ENCODE results near the gene HDAC4.

HDAC4 gene

DNA sequence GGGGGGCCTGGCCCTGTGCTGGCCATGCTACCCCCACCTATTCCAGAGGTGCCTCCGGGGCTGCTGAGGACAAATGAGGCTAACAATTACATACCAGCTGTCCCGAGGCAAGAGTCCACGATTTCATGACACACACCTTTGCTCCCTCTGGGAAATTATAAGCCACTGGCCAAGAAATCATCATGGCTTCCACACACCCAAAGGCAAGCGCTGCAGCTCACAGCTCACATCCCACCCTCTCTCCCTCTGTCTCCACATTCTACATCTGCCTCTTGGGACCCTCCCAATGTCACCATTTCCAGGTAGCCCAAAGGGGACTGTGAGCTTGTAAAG, 134.4 kb downstream of the HDAC4 start:
- DNase-seq (ENCODE audit: low read depth in 2 of 2), result no peak

DNA sequence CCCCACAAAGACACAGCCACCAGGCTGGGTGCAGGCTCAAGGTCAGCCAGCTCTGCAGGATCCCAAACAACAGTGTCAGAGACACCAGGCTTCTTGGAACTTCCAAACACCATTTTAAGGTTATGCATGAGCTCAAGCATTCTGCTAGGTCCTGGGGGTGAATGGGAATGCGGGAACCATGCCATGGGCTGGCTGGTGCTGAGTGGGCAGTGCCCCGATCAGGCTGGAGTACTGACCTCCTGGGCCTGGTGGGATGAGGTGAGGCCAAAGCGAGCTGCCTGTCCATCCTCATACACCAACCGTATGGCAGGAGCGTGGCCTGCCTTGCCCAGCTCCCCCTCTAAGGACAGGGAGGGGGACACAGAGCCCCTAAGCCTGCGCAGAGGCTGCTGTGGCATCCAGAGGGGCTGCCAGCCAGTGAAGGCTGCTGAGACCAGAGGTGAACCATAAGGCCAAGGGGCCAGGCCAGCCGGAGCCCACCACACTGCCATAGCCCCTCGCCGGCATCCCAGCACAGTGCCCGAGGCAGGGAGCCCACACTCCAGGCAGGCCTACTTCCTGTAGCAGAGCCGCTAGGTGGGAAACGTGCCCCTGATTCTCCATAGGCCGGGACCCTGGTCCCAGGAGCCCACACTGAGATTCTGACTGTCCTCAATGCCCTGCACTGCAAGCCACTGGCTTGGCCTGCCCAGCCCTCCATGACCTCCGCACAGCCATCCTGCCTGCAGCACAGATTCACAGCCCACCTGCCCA, 135.0 kb downstream of the HDAC4 start:
- no peak for DNase-seq (ENCODE audit: low read depth in 2 of 2)

DNA sequence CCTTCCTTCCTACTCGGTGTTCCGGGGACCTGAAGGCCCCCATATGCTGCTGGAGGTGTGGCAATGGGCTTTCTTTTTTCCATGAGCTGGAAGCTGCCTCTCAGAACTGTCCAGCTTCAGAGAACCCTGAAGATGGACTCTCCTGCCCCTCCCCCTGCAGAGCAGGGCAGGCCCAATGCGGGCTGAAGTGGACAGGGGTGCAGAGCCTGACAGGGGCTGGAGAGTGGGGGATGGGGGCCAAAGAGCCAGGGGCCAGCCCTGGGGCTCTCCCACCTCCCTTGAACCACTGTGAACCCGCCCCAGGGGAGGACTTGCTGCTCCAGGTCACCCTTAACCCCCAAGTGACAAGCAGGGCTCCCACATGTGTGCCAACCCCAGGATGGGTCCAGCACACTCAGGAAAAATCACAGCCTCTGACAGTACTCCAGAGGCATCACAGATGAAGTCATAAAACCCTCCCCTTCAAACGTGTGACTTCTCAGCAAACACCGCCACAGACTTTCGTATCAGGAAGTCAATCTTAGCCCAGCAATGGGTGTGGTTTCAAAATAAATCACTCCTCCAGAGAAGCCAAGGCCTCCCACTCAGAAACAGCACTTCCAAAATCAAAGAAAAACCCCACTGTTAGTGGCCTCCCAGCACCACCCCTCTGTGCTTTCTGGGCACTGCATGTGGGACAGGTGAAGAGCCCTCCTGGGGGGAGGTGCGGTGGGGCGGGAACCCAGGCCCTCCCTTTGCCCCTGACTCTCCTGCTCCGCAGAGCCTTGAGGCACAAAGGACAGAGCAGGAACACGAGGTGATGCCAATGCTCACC, 135.8 kb downstream of the HDAC4 start:
- peak in 1 of 2 donors; percentile 46 for DNase-seq (ENCODE audit: low read depth in 2 of 2)

DNA sequence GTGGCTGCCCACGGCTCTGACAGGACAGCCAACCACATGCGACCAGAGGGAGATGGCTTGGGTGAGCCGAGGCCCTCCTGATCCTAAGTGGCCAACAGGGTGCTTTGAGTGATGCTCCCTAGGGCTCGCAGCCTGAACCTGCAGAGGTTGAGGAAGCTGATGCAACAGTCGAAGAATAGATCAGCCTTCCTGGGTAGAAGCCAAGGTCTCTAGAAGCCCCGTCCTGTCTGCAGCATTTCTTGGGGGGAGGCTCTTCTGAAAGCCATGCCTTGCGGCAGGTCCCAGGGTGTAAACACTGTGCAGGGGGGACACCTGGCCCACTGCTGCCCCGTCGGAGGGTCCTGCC, 136.4 kb downstream of the HDAC4 start:
- no peak for DNase-seq (ENCODE audit: low read depth in 2 of 2)

DNA sequence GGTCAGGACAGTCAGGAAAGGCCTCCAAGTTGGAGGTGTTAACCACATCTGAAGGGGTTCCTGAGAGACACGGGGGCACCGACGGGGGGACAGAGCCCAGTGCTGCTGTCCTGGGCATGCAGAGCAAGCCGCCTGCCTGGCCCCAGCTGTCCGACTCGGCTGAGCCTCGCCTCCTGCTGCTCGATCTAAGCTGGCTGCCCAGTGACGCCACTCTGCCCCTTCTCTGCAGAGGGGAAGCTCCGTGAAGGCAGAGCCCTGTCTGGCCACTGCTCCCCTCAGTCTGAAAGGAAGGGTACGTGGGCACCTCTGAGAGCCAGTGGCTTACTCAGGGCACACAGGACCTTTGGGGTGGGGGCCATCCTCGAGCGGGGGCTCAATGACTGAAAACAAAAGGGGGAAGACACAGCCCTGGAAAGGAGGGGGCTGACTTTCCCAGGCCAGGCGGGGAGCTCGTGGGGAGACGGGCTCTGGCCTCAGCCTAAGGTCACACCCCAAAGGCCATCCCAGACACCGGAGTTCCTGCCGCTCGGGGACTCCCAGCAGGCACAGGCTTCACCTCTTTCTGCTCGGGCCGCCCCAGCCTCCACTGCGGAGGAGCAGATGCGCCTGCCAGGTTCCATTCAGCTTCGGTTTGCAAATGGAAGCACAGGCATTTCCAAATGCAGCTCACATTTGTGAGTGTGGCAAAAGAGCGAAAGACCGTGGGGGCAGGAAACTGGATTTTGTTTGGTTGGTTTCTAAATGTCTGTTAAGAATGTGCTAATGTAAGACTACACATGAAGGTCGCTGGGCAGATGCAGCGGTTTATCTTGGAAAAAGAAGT, 136.9 kb downstream of the HDAC4 start:
- no peak for DNase-seq (ENCODE audit: low read depth in 2 of 2)

DNA sequence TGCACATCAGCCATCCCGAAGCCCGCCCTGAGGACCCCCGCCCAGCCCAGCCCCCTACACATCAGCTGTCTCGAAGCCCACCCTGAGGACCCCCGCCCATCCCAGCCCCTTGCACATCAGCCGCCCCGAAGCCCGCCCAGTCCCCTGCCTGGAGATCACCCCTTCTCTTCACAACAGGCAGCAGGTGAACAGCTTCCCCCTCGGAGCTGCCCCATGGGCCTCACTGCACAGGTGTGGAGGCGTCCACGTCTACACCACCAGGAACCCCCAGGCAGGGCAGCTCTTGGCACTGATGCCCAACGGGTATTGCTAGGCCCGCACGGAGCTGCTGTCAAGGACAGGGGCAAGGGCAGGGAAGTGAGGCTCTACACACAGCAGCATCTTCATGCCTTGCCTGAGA, 137.6 kb downstream of the HDAC4 start:
- DNase-seq (ENCODE audit: low read depth in 2 of 2), result no peak

DNA sequence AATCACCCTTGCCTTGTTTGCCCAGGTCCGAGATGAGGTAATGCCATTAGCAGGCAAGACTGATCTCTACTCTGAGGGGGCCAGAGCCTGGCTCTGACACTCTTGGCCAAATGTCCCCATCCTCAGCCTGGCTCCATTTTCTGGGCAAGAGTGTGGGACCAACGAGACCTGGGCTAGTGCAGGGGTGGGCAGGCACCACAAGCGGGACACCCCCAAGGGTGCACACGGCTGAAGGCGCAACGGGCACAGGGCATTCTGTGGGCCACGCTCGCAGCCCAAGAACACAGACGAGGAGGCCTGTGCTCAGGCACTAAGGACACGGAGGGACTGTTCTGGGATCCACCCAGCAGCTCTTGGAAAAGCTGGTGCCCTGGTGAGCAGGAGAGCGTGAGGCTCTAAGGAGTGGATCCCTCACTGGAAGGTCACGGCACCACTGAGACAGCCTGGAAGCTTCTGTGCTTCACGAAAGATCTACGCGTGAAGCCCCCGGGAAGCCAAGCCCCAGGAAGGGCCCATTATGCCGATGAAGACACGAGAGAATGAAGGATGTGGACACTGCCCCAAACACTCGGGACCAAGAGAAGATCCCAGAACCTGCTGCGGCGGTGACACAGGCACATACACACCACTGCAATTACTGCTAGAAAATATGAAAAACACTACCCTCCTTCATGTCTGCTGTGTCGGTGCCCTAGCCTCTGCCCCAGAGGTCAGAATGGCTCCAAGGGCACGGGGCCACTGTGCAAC, 138.2 kb downstream of the HDAC4 start:
- no peak for DNase-seq (ENCODE audit: low read depth in 2 of 2)

DNA sequence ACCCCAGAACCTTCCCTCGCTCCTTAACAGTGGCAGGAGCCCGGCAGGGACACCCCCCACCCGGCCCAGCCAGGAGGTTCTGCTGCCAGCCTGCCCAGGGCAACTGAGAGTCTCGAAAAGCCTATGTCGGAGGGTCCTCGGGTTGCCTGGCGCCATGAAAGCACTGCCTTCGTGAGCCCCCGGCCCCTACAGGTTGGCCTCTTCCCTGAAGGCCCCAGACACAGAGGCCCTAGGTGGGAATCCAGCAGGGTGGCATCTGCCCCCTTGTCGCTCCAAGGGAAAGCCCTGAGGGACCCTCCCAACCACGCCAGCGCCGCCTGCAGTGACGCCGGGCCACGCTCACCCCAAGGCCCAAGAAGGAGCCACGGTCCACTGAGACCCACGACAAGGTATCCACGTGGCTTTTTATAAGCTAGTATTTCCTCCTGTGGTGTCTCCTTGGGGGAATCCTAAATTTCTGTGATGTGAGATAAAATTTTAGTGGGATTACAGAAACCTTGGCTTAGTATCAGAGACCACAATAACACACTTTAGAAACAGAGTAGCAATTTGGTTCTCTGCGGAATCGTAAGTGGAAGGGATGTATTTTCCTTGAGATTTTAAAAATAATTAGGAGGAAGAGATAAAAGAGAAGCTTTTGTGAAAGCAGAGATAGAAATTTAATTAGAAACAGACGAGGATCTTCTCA, 138.9 kb downstream of the HDAC4 start:
- no peak for DNase-seq (ENCODE audit: low read depth in 2 of 2)

DNA sequence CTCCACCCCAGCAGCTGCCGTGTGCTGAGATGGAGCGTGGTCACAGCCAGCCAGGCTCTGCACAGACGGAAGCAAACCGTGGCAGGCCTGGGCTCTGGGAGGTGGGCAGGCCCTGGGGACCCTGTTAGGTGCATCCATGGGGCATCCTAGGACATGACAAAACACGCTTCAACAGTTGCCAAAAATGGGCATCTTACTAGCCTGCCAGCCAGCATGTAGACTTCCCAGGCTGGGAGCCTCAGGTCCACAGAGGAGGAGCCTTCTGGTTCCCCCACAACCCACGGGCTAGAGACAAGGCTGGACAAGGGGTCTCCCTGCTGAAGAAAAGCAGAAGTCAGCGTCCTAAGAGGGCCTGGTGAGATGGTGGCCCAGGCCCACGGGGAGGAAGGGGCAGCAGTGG, 139.5 kb downstream of the HDAC4 start:
- no peak for DNase-seq (ENCODE audit: low read depth in 2 of 2)

DNA sequence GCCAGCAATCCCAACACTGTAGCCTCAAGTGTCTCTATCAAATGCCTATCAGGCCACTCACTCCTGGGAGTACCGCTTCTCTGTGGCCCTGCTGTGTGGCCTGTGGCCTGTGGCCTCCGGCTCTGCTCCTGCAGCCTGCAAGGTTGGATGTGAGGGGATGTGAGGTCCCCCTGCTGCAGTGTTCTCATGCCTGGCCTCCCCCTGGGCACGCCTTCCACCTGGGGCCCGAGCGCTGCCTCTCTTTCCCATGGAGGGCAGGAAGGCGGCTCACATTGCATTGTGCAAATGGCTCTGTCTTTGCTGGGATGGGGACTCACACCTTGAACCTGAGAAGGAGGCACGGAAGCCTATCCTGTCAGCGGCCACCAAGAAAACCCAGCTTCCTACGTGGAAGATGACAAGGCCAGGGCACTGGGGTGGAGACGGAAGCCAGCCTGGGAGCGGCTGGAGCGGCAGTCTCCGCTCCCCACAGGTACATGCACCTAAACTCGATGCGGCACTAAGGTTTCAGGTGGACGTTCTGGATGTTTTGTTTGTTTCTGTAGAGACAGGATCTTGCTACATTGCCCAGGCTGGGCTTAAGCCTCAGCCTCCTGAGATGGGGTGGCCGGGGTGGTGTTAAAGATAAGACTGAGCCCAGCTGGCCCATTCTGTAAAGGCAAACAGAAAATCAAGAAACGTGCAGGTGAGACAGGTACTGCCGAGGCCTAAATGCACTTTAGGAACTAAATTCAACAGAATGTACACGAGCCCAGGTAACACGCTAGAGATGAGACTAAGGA, 140.1 kb downstream of the HDAC4 start:
- no peak for DNase-seq (ENCODE audit: low read depth in 2 of 2)

DNA sequence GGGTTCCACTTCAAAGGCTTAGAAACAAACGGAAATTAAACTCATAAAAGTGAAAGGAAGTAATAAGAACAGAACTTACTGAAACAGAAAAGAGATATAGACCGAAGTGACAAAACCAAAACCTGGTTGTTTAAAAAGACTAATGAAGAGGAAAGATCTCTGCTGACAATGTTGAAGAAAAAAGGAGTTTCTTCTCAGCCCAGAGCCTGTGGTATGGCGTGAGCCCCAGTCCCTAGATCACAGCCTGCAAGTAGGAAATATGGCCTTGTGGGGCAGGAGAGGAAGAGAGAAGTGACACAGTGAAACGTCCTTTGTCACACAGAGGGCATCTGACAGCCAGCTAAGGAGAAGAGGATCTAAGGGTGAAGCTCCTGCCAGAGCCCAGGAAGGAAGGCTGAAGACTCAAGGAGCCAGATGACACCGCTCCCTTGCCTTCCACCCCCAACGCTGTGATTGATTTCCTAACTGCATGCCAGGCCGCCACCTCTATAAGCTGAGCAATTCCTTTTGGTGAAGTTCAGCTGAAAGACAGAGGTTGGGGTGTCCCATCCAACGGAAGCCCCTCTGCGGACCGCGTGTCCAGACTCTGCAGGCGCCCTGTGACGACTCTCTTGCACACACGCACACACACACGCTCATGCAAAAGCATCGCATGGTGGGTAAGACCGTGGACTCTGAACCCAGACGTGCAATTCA, 141.1 kb downstream of the HDAC4 start:
- DNase-seq (ENCODE audit: low read depth in 2 of 2), result no peak

DNA sequence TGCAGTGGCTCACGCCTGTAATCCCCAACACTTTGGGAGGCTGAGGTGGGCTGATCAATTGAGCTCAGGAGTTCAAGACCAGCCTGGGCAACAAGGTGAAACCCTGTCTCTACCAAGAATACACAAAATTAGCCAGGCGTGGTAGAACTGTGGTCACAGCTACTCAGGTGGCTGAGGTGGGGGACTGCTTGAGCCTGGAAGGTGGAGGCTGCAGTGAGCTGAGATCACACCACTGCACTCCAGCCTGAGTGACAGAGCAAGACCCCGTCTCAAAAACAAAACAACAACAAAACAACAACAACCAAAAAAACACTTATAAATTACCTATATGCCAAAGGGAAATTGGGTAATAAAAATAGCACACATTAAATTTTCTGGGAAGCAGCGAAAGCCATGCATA, 141.6 kb downstream of the HDAC4 start:
- no peak for DNase-seq (ENCODE audit: low read depth in 2 of 2)

DNA sequence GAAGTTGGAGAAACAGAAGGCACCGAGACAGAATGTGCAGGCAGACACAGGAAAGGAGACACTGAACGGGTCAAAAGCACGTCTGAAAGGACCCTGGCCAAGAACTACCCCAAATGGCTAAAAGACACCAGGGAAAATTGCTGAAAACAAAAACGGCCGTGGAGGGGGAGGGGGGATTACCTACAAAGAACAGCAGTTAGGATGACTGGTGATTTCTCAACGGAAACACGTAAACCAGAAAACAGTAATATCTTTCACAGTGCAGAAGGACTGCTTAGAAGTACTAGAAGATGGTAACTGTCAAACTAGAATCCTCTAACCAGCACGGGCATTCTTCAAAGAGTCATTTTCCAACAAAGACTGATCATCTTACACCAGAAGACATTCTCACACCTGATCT, 142.6 kb downstream of the HDAC4 start:
- DNase-seq (ENCODE audit: low read depth in 2 of 2), result no peak

DNA sequence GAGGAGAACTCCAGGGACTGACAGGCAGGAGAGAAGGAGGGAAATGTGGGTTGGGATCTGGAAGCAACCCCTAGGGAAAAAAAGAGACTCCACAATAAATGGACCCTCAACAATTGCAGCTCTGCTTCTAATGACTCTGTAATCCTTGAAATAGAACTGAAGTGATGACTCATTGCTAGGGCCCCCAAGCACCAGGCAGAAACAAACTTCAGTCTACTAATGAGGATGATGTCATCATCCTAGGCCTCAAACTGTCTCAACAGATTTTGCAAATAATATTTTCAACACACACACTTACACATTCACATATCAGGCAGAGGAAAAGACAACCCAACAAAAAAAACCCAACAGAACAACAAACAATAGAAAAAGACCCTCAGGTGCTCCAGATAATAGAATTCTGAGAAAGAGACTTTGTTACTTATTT, 143.3 kb downstream of the HDAC4 start:
- DNase-seq (ENCODE audit: low read depth in 2 of 2), result no peak

DNA sequence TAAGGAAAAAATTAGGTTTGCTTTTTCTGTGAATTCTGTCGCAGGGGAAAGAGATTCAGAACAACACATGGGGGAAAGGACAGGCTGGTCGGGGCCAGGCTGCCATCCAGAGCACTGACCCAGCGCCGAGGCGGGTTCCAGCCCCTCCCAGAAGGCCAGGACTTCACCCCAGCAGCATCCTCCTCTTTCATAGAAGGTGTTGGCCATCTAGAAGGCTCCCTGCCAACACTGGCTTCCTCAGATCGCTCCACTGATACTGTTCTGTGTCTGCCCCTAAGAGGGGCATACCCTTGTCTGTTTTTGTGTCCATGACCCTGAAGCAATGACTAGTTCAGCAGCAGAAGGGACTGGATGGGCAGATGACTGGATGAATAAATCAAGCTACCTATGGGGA, 144.5 kb downstream of the HDAC4 start:
- DNase-seq (ENCODE audit: low read depth in 2 of 2), result no peak

DNA sequence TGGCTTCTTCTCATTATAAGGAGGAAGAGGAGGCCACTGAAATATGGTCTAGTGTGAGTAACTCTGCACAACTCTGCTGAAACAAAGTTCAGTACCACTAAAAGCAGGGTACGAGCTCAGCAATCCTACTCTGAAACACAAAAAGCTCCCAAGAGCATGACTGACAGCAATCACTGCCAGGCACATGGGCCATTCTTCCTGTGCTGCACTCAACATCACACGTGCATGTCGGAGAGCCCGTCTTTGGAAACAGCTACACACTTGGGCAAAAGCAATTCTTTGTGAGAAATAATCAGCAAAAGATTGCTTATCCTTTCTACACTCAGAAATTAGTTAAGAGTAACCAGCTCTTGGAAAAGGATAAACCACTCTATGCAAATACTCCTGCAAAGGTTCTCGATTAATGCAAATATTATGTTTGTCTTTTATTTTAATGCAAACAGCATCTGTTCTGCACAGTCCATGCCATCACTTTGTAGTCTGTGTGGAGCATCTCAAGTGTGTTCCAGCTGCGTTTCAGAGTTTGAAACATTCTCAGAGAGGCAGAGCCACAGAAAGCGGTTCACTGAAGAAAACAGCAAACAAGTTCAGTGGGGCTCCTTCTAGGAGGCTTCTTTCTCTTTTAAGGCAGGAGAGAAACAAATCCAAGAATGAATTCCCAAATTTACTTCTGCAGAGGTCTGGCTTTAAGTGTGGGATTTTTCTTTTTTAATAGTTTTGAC, 145.0 kb downstream of the HDAC4 start:
- no peak for DNase-seq (ENCODE audit: low read depth in 2 of 2)

DNA sequence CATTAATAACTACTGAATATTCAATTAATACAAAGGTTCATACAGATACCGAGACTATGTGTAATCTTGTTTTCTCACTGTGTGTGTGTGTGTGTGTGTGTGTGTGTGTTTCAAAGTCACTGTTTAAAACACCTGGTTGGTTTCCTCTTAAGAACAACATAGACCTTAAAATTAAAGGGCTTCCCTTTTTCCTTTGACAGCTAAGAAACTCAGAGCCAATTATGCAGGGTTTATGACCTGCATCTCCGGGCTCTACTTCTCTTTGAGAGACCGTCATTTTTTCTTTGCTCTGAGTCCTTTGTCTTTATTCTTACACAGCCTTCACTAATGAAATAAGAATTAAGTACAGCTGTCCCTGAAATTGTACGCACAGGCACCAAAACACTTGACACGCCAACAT, 145.6 kb downstream of the HDAC4 start:
- no peak for DNase-seq (ENCODE audit: low read depth in 2 of 2)

DNA sequence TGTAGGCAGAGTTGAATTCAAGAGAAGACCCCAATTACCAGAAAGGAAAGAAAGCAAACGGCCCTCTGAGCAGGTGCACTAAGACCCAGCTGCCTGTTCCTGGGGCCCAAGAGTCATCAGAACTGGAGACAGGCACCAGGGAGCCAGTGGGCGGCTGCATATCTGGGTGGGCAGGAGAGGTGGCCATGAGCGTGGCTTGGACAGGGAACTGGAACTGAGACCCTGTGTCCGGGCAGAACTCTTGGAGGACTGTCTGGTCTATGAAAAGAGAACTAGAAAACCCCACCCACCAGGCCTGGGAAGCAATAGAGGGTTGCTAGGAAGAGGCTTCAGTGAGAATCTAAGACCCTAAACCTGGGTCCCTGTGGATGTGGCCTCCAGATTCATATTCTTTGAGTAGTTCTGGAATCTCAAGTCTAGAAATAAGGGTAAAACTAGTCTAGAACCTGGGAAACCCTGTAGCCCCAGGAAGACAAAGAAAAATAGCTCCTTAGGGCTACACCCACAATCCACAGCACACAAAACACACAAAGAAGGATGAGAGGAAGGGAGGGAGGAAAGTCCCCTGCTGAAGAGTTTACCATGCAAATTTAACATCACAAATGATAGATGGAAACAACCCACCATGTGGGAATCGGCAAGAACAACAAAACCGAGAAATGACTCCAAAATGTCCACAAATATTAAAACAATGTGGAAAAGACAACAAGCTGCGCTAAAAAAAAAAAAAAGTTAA, 147.0 kb downstream of the HDAC4 start:
- DNase-seq (ENCODE audit: low read depth in 2 of 2), result no peak

DNA sequence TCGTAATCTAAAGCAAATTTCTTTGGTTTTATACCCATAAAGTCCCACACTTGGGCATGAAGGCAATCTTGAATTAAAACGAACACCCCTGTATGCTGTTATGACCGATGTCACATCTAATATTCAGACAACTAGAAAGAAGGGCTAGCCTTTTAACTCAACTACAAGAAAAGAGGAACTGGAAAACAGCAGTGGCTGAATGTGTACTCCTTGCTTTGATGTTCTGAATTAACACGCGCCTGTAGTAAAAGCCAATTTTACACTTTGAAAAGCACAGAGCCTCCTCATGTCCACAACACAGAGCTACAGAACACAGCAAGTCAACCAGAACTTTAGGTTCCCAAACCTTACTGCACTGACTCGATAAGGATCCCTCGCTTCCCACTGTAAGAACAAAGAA, 147.6 kb downstream of the HDAC4 start:
- DNase-seq (ENCODE audit: low read depth in 2 of 2), result no peak
